Stimulated activated naive CD4-positive, alpha-beta T cell treated with Interleukin-2 at 50 U/mL for 16 hours (primary cell): ENCODE results near the gene CARS1.

ENCODE experiments used
- DNase-seq: peaks from one replicate; lab custom pipeline; 2025; lab: John Stamatoyannopoulos, UW

Gene CARS1

DNA sequence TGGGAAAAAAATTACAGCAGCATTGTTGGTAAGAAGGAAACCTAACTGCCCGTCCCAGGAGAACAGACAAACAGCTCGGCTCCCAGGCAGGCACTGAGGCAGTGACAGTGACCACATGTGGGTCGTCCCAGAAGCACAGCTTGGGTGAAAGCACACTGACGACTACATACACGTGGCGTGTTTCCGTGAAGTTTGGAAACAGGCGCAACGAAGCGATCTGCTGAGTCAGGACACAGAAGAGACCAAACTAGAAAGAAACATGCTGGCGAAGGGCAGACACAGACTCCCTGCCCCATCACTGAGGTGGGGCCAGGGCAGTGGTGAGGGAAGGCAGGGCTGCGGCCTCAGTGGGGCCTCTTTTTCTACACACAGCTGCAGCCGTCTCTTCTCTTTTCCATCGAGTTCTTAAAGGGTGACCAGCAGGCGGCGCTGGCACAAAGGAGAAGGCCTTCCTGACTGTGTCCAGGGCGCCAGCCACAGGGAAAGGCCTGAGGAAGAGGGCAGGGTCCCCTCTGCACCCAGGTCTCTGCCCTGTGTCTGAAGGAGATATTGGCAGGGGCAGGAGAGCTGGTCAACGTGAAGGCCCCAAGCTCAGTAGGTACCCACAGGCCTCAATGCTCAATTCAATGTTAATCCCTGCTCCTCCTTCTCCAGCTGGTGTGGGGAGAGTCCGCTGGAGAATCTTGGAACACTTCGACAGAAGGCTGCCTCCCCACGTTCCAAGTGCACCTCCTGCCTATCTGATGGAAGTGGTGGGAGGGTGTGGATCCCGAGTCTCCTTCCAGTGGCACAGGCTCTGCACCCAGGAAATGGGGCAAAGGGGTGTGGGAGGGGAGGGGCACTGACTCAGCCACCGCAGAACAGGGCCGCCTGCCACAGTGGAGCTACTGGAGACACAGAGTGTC is 19.9 kb downstream of the CARS1 start:
- peak; percentile 46 for DNase-seq

DNA sequence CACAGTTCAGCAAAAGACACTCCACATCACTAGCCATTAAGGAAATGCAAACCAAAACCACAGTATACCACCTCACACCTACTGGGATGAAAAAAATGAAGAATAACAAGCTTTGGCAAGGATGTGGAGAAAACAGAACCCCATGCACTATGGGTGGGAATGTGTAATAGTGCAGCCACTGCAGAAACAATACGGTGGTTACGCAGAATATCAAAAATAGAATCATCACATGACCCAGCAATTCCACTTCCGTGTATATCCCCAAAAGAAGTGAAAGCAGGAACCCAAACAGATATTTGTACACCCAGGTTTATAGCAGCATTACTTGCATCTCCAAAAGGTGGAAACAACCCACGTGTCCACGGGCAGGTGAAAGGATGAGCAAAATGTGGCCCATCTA is 20.8 kb downstream of the CARS1 start:
- DNase-seq: no peak

DNA sequence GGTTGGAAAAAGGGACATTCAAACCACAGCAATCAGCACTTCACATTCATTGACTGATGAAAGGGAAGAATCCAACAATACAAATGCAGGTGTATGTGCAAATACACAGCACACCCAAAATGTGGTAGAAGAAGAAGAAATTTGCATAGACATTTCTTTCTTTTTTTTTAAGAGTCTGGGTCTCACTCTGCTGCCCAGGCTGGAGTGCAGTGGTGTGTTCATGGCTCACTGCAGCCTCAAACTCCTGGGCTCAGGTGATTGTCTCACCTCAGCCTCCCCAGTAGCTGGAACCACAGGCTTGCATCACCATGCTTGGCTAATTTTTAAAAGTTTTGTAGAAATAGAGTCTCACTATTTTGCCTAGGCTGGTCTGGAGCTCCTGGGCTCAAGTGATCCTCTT is 21.9 kb downstream of the CARS1 start:
- no peak for DNase-seq

DNA sequence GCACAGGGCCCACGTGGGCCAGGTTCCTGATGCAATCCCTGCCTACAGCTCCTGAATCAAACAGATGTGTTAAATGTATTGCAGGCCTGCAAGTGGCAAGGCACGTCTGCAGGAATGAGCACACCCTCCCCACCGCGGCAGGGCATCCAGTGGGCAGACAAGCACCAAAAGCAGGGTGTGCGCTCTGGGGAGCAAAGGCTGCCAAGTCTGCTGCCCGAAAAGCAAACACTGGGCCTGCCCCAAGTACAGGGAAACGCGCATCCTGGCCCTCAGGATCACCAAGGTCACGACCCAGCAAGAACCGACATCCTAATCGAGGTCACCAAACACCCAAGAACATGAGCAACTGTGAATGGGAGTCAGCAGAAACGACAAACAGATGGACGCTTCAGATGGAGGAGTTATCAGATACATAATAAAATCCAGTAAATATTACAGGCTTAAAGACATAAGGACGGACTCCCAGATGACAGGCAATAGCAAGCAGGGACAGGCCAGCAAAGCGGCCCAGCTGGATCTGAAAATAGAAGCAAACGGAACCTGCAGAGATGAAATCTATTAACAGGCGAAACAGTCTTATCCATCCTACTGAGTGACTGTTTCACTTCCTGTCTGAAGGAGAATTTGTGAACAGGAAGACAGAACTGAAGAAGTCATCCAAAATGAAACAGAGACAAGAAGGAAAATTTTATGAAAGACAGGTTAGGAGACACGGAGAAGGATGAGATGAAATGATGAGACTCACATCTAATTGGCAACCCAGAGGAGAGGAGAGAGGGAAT is 26.7 kb downstream of the CARS1 start:
- no peak for DNase-seq

DNA sequence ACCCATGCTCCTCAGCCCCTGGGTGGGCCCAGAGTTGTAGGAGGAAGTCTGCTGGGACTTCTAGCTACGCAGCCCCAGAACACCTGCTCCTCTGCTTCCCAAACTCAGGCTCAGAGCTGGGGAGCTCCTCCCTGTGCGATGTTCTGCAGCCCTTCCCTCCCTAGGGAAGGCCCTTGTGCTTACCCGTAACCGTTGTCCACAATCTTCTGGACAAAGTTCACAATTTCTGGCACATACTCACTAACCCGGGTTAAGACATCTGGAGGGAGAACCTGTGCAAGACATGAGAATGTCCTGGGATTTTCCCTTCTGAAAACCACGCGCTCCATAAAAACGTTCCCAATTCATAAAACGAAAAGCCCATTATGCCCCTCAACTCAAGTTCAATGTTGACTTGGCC is 28.4 kb downstream of the CARS1 start:
- DNase-seq: no peak

DNA sequence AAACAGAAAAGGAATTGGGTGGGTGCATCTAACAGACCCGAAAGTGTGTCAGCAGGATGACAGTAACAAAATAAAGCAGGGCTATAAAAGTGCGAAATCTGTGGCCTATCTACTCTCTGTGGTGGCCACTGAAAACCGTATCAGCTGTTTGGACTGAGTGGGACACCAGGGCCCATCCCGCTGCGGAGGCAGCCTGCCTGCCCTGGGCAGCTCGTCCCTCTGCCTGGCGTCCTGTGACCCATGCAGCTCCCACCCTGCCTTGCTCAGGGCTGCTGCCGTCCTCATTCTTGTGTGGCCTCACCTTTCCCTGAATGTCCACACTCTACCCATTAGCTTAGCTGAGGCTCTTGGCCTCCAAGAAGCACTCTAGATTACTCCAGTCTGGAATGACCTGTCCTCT is 30.4 kb downstream of the CARS1 start:
- no peak for DNase-seq

GRCh38 chr11:3022982-3023381 is 34.2 kb downstream of the CARS1 start:
- DNase-seq: no peak

DNA sequence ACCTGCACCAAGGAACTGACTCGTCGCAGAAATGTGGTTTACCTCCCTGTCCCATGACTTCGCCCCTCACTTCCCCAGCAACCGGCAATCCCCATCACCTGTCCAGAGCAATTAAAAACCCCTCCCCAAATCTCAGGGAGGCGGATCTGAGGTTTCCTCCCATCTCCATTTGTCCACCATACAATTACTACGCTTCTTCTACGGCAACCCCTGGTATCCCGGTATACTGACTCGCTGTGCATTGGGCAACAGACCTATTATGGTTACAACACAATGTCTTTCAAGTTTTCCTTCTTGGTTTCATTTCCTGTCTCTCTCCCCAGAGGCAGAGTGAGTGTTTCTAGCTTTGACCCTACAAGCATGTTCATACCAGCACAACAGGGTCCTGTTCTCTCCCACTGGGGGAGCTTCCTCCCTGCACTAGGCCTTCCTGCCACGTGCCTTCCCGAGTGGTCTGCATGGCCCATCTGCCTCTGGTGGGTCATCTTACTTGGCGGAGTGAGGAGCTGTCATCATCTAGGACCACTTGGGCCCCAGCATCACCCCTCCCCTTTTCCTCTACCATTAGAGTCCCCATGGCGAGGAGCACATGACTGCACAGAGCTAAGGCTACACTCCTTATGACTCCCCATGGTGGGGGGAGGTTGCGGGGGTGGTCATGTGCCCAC is 34.8 kb downstream of the CARS1 start:
- DNase-seq: no peak

- no peak for DNase-seq
Measured at GRCh38 chr11:3021125-3021524, 36.1 kb downstream of the CARS1 start.

DNA sequence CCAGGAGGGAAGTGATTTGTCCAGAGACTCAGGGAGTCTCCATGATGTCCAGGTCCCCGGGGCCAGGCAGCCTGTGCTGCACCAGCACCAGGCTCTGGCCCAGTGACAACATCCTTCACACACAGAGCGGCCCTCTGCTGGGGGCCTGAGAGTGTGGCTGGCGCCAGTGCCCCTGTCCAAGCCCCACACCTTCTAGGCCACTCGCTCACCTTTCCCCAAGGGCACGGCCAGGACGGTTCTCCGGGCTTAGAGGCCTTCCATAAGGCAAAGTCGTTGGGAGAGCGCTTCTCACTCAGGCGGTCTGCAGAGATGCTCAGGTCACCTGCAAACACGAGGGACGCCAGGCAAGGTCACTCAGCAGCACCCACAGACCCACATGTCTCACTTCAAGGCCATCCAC is 37.2 kb downstream of the CARS1 start:
- DNase-seq: no peak

DNA sequence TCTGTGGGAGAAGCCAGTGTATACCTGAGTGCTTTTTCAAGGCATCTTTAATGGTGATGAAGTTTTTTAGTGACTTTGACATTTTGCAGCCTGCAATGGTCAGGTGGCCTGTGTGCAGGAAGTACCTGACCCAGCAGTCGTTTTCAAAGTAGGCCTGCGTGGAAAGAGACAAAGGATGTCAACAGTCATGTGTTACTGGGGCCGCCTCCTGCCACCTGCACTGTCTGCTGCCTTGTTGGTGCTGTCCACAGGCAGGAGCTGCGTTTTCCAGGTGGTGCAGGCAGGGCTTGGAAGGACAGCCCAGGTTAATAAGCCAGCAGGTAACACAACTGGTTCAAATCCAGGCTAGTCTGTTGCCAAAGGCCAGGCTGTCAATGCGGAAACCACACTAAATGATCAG is 38.6 kb downstream of the CARS1 start:
- no peak for DNase-seq

DNA sequence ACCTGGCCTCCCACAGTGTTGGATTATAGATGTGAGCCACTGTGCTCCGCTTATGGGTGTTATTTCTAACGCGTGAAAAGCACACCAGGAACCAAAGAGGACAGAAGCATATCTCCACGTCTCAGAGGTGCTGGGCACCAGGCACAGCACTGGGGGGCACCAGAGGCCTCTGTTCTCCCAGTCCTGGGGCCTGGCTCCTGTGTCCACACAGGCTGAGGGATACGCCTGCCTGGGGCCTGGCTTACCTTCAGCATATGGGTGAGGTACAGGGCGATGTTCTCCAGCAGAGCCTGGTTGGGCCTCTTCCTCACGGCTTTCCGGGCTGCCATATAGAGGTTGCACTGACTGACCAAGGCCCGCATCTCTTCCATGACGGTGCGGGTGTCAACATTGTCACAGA is 40.4 kb downstream of the CARS1 start:
- DNase-seq: no peak

GRCh38 chr11:3015796-3016195 is 41.4 kb downstream of the CARS1 start:
- DNase-seq: no peak

- no peak for DNase-seq
Measured at GRCh38 chr11:3014943-3015342, 42.3 kb downstream of the CARS1 start.

- peak; percentile 58 for DNase-seq
Measured at GRCh38 chr11:3014057-3014938, 42.9 kb downstream of the CARS1 start.

GRCh38 chr11:3011891-3012885 is 45.0 kb downstream of the CARS1 start:
- DNase-seq: no peak

GRCh38 chr11:3010521-3011275 is 46.5 kb downstream of the CARS1 start:
- no peak for DNase-seq

DNA sequence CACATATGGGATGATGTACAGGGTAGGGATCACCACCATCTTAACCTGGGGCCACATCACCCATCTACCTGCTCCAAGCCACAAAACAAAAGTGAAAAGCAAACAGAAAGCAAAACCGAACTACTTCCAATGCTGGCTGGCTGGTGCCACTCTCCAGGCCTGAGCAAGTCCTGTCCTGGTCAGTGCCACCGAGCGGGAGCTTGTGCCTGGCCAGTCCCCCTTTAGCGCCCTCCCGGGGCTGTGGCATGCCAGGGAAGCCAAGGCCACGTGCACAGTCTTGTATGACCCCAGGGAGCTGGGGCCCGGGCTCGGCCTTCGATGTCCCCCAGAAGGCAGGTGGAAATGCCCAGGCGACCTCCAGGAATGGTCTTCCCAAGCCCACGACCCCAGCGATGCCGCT is 47.2 kb downstream of the CARS1 start:
- no peak for DNase-seq

DNA sequence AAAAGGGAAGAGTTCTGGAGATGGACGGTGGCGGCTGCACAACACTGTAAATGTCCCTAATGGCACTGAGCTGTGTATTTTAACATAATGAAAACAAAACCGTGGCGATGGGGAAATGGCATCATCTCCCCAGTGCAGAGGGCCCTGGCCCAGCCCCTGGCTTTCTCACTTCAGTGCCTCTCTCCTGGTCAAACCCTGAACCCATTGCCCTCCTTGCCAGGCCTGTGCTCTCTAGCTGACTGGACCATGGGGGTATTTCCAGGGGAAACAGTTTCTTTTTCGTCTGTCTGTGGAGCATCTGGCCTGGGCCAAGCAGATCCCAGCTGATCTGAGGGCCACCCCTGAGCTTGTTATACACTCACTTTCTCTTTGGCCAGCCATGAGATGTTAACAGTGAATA is 47.7 kb downstream of the CARS1 start:
- DNase-seq: no peak
